ENCODE results near the gene DNASE2. TPM values are rescaled to one million over a fixed set of nuclear protein-coding genes. Genes with fewer than 3 reads are reported as not detected.

Gene DNASE2
- polyA plus RNA-seq, 12 donors = 6.4 to 18.1 (median 8.6) TPM; not detected in 1

DNA sequence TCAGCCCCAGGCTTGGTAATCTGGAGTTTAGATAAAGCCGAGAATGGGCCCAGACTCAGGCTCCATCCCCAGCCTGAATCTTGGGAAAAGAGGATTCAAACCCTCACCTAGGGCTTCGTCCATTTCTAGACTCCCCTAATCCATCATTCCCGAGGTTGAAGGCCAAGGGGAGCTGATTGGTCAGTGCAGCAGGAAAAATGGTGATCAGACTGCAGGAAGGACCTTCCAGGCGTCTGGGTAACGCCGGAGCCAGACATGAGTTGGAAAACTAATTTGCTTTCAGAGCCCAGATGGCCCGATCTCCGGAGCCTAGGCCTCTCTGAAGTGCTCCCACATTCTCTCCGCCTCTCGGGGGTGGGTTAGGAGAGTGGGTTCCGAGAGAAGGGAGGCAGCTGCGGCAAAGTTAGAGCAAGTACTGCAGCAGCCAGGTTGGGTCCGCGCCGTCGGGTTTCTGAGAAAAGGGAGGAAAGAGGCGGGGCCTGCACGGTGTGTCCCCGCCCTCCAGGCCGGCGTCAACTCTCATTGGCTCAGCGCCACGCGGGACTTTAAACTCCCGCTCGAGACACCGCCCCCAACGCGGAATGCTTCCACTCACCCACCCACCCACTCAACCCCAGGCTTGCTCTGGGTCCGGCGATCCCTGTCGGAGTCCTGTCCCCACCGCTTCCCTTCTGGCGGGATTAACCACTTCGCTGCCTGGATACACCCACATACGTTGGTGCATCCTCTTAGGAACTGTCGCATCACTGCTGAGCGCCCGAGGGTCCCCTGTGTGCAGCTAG lies 46.1 kb downstream of the DNASE2 start:
- no peak for DNase-seq

DNA sequence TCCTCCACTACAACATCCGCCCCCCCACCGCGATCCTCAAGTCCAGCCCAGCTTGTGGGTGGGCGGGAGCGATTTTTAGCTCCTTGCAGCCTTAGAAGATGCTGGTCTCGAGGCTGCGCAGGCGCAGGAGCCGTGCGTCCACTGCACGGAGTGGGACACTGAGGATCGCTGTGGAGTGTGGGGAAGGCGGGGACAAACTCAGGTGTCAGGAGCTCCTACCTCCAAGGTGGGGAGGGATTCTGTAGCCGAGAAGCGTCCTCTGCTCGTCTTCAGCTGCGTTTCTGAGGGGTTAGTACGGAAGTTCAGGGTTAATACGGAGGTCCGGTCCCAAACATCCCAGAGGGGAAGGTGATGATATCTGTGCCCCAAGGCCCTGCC lies 46.7 kb downstream of the DNASE2 start, which contains the start of gene RTBDN:
TSS of gene RTBDN (minus strand) at position 14 of the 378 bp plus-strand sequence. CDS start 4,600 bp downstream, outside the sequence.
- no peak for DNase-seq

DNA sequence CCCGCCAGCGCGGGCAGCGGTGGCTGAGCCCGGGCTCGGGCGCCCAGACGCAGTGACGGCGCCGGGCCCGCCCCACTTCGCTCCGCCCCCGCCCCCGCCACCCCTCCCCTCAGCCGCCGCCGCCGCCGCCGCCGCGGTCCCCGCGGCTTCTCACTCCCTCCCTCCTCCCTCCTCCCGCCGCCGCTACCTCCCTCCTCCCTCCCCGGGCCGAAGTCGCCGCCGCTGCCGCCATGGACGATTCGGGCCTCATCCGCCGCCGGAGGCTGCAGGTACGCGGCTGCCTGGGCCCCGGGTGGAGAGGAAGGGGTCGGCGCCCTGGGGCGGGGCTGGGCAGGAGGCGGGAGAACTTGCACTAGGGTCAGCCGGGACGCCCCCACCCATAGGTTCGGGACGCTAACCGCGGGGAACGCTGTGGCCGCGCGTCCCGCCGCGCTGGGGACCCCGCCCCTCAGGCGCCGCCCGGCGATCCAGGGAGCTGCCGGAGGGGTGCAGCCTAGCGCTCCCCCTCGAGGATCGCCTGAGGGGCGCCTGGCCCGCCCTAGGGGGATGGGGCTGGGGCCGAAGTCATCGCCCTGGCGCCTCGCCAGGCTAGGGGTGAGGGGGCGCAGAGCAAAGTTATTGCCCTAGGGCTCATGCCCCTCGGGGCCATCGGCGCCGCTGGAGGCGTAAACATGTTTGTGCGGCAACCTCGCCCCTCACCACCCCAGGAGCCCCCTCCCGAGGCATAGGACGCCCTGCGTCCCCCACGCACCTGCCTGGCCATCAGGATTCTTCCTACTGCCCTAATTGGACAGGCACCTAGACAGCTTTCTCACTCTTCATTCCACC lies 47.3 kb downstream of the DNASE2 start:
- no peak for DNase-seq

GRCh38 chr19:12833418-12833737 lies 47.9 kb downstream of the DNASE2 start:
- no peak for DNase-seq

DNA sequence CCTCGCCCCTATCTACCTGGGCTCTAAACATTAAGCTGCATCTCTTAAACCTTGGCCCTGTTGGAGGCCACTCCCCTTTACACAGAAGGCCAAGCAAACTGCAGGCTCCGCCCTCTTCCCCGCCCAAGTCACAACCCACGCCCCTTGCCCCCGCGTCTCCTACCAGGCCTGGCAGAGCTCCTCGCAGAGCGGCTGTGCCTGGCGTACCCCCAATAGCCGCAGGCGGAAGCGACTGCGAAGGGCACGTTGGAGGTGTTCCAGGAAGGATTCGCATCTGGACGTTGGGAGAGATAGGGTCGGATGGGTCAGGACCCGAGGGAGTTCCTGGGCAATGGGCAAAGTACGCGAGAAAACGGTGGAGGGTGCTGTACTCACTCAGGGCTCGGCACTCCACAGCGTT lies 52.8 kb downstream of the DNASE2 start:
- no peak for DNase-seq

- no peak for DNase-seq
Observed at GRCh38 chr19:12825254-12826131, 55.8 kb downstream of the DNASE2 start.

Other genes with a start within 250 kb of the DNASE2 start
- gene MAN2B1, start 214.7 kb downstream of the DNASE2 start, polyA plus RNA-seq (ENCODE audit: insufficient read length in 12 of 12) = 10 to 100 TPM in 11 of 12 donors, not detected in 1; 21.6 to 53.9 (median 26.4) TPM
- 10 to 100 TPM in 5 of 12 donors, 1 to 10 TPM in 6, not detected in 1; 6.7 to 16.7 (median 9.9) TPM for gene WDR83, start 214.6 kb downstream of the DNASE2 start, polyA plus RNA-seq (ENCODE audit: insufficient read length in 12 of 12)
- 10 to 100 TPM in 11 of 12 donors, not detected in 1; 51.6 to 79.8 (median 62.6) TPM for gene DHPS, start 199.6 kb downstream of the DNASE2 start, polyA plus RNA-seq (ENCODE audit: insufficient read length in 12 of 12)
- gene GNG14, start 193.5 kb downstream of the DNASE2 start, polyA plus RNA-seq (ENCODE audit: insufficient read length in 12 of 12) = under 1 TPM in 2 of 12 donors, not detected in 10; 0.46 to 0.98 TPM
- 1 to 10 TPM in 11 of 12 donors, not detected in 1; 2.4 to 6.3 (median 3.5) TPM for gene FBXW9, start 184.8 kb downstream of the DNASE2 start, polyA plus RNA-seq (ENCODE audit: insufficient read length in 12 of 12)
- gene TNPO2, start 157.5 kb downstream of the DNASE2 start, polyA plus RNA-seq (ENCODE audit: insufficient read length in 12 of 12) = 10 to 100 TPM in 11 of 12 donors, not detected in 1; 37.4 to 93.0 (median 51.3) TPM
- gene TRIR, start 146.8 kb downstream of the DNASE2 start, polyA plus RNA-seq (ENCODE audit: insufficient read length in 12 of 12) = 100 to 1,000 TPM in 11 of 12 donors, not detected in 1; 130 to 438 (median 158) TPM
- 10 to 100 TPM in 11 of 12 donors, not detected in 1; 36.1 to 51.0 (median 40.6) TPM for gene GET3, start 144.0 kb downstream of the DNASE2 start, polyA plus RNA-seq (ENCODE audit: insufficient read length in 12 of 12)
- gene BEST2, start 129.7 kb downstream of the DNASE2 start, polyA plus RNA-seq (ENCODE audit: insufficient read length in 12 of 12) = under 1 TPM in 4 of 12 donors, not detected in 8; 0.08 to 0.14 (median 0.11) TPM
- 10 to 100 TPM in 11 of 12 donors, not detected in 1; 12.4 to 78.3 (median 24.2) TPM for gene HOOK2, start 105.9 kb downstream of the DNASE2 start, polyA plus RNA-seq (ENCODE audit: insufficient read length in 12 of 12)
- gene JUNB, start 90.0 kb downstream of the DNASE2 start, polyA plus RNA-seq (ENCODE audit: insufficient read length in 12 of 12) = 100 to 1,000 TPM in 2 of 12 donors, 10 to 100 TPM in 9, not detected in 1; 18.0 to 187 (median 38.3) TPM
- 100 to 1,000 TPM in 11 of 12 donors, not detected in 1; 124 to 185 (median 148) TPM for gene PRDX2, start 79.6 kb downstream of the DNASE2 start, polyA plus RNA-seq (ENCODE audit: insufficient read length in 12 of 12)
- 1 to 10 TPM in 10 of 12 donors, not detected in 2; 1.4 to 7.1 (median 4.2) TPM for gene THSD8, start 79.4 kb downstream of the DNASE2 start, polyA plus RNA-seq (ENCODE audit: insufficient read length in 12 of 12)
- gene RNASEH2A, start 74.9 kb downstream of the DNASE2 start, polyA plus RNA-seq (ENCODE audit: insufficient read length in 12 of 12) = 10 to 100 TPM in 10 of 12 donors, not detected in 2; 13.3 to 25.6 (median 17.6) TPM
- gene RTBDN, start 46.9 kb downstream of the DNASE2 start, polyA plus RNA-seq (ENCODE audit: insufficient read length in 12 of 12) = under 1 TPM in 1 of 12 donors, not detected in 11; 0.16 TPM
- 10 to 100 TPM in 1 of 12 donors, under 1 TPM in 10, not detected in 1; 0.16 to 12.0 (median 0.62) TPM for gene MAST1, start 42.9 kb downstream of the DNASE2 start, polyA plus RNA-seq (ENCODE audit: insufficient read length in 12 of 12)
- gene KLF1, start 5.8 kb upstream of the DNASE2 start, polyA plus RNA-seq (ENCODE audit: insufficient read length in 12 of 12) = 1 to 10 TPM in 1 of 12 donors, under 1 TPM in 9, not detected in 2; 0.15 to 2.8 (median 0.43) TPM
- 10 to 100 TPM in 11 of 12 donors, not detected in 1; 15.0 to 33.8 (median 25.4) TPM for gene GCDH, start 9.7 kb upstream of the DNASE2 start, polyA plus RNA-seq (ENCODE audit: insufficient read length in 12 of 12)
- 1 to 10 TPM in 10 of 12 donors, not detected in 2; 2.1 to 4.5 (median 3.2) TPM for gene SYCE2, start 37.8 kb upstream of the DNASE2 start, polyA plus RNA-seq (ENCODE audit: insufficient read length in 12 of 12)
- gene FARSA, start 52.3 kb upstream of the DNASE2 start, polyA plus RNA-seq (ENCODE audit: insufficient read length in 12 of 12) = 10 to 100 TPM in 11 of 12 donors, not detected in 1; 25.7 to 45.4 (median 34.4) TPM
- 100 to 1,000 TPM; 312 to 584 (median 398) TPM for gene CALR, start 57.2 kb upstream of the DNASE2 start, polyA plus RNA-seq (ENCODE audit: insufficient read length in 12 of 12)
- gene RAD23A, start 64.4 kb upstream of the DNASE2 start, polyA plus RNA-seq (ENCODE audit: insufficient read length in 12 of 12) = 100 to 1,000 TPM in 9 of 12 donors, 10 to 100 TPM in 3; 80.3 to 659 (median 114) TPM
- 10 to 100 TPM in 11 of 12 donors, not detected in 1; 31.9 to 47.7 (median 36.5) TPM for gene GADD45GIP1, start 75.8 kb upstream of the DNASE2 start, polyA plus RNA-seq (ENCODE audit: insufficient read length in 12 of 12)
- gene DAND5, start 88.1 kb upstream of the DNASE2 start, polyA plus RNA-seq (ENCODE audit: insufficient read length in 12 of 12) = under 1 TPM in 6 of 12 donors, not detected in 6; 0.12 to 0.23 (median 0.16) TPM
- gene NFIX, start 114.0 kb upstream of the DNASE2 start, polyA plus RNA-seq (ENCODE audit: insufficient read length in 12 of 12) = 100 to 1,000 TPM in 8 of 12 donors, 10 to 100 TPM in 4; 73.2 to 280 (median 105) TPM
- 1 to 10 TPM in 11 of 12 donors, not detected in 1; 2.5 to 10.0 (median 3.6) TPM for gene LYL1, start 221.4 kb upstream of the DNASE2 start, polyA plus RNA-seq (ENCODE audit: insufficient read length in 12 of 12)
- gene TRMT1, start 235.3 kb upstream of the DNASE2 start, polyA plus RNA-seq (ENCODE audit: insufficient read length in 12 of 12) = 10 to 100 TPM in 11 of 12 donors, not detected in 1; 21.0 to 41.7 (median 23.9) TPM
- 10 to 100 TPM in 11 of 12 donors, not detected in 1; 11.7 to 37.6 (median 16.0) TPM for gene NACC1, start 236.8 kb upstream of the DNASE2 start, polyA plus RNA-seq (ENCODE audit: insufficient read length in 12 of 12)